ENCODE measurements around the gene STAT4.

STAT4 gene

GRCh38 chr2:191023235-191023679 is 127.5 kb downstream of the STAT4 start:
- DNase-seq: no peak
- peak overlapping the region; percentile 39 for H3K4me3 ChIP-seq (ENCODE audit: insufficient read depth, low read depth, low read length, poor library complexity, severe bottlenecking)
- H3K27ac ChIP-seq (ENCODE audit: insufficient read depth, low read length, poor library complexity, severe bottlenecking): peak overlapping the region; percentile 59
- H3K27me3 ChIP-seq (replicated peaks; ENCODE audit: control insufficient read depth, insufficient read depth, low read length, poor library complexity, severe bottlenecking): no peaks in the 10 kb centered on the region
- no peaks in the 10 kb centered on the region for H3K36me3 ChIP-seq (ENCODE audit: control insufficient read depth, insufficient read depth, low read length)
- H3K9me3 ChIP-seq (ENCODE audit: control insufficient read depth, low read length): no peaks in the 10 kb centered on the region
- H3K4me1 ChIP-seq (ENCODE audit: control insufficient read depth, insufficient read depth, low read length, poor library complexity, severe bottlenecking): peaks cover 43% of the 10 kb centered on the region

GRCh38 chr2:191020742-191021381 is 129.9 kb downstream of the STAT4 start:
- DNase-seq: no peak
- H3K27ac ChIP-seq (ENCODE audit: insufficient read depth, low read length, poor library complexity, severe bottlenecking): peak overlapping the region; percentile 77

GRCh38 chr2:191020221-191020741 is 130.5 kb downstream of the STAT4 start:
- no peaks in the 10 kb centered on the region for H3K9me3 ChIP-seq (ENCODE audit: control insufficient read depth, low read length)
- H3K36me3 ChIP-seq (ENCODE audit: control insufficient read depth, insufficient read depth, low read length): no peaks in the 10 kb centered on the region
- peak overlapping the region; percentile 67 for H3K4me3 ChIP-seq (ENCODE audit: insufficient read depth, low read depth, low read length, poor library complexity, severe bottlenecking)
- H3K27ac ChIP-seq (ENCODE audit: insufficient read depth, low read length, poor library complexity, severe bottlenecking): peak overlapping the region; percentile 77
- H3K27me3 ChIP-seq (replicated peaks; ENCODE audit: control insufficient read depth, insufficient read depth, low read length, poor library complexity, severe bottlenecking): no peaks in the 10 kb centered on the region
- peaks cover 47% of the 10 kb centered on the region for H3K4me1 ChIP-seq (ENCODE audit: control insufficient read depth, insufficient read depth, low read length, poor library complexity, severe bottlenecking)
- DNase-seq: peak; percentile 89 to 91 (median 89)

More at GRCh38 chr2:191020742-191021381, 129.9 kb downstream of the STAT4 start:
- Histone ChIP-seq H3K9me3 (ENCODE audit: control insufficient read depth, low read length) (no peaks in the 10 kb centered on the region), H3K4me3 (ENCODE audit: insufficient read depth, low read depth, low read length, poor library complexity, severe bottlenecking) (peak overlapping the region; percentile 67), H3K4me1 (ENCODE audit: control insufficient read depth, insufficient read depth, low read length, poor library complexity, severe bottlenecking) (peaks cover 43% of the 10 kb centered on the region), H3K36me3 (ENCODE audit: control insufficient read depth, insufficient read depth, low read length) (no peaks in the 10 kb centered on the region), H3K27me3 (replicated peaks; ENCODE audit: control insufficient read depth, insufficient read depth, low read length, poor library complexity, severe bottlenecking) (no peaks in the 10 kb centered on the region)

- DNase-seq: no peak
- H3K36me3 ChIP-seq (ENCODE audit: control insufficient read depth, insufficient read depth, low read length): no peaks in the 10 kb centered on the region
- no peaks in the 10 kb centered on the region for H3K27me3 ChIP-seq (replicated peaks; ENCODE audit: control insufficient read depth, insufficient read depth, low read length, poor library complexity, severe bottlenecking)
- H3K4me3 ChIP-seq (ENCODE audit: insufficient read depth, low read depth, low read length, poor library complexity, severe bottlenecking): no peak overlapping the region
- peak overlapping the region; percentile 77 for H3K27ac ChIP-seq (ENCODE audit: insufficient read depth, low read length, poor library complexity, severe bottlenecking)
- peaks cover 56% of the 10 kb centered on the region for H3K4me1 ChIP-seq (ENCODE audit: control insufficient read depth, insufficient read depth, low read length, poor library complexity, severe bottlenecking)
- H3K9me3 ChIP-seq (ENCODE audit: control insufficient read depth, low read length): no peaks in the 10 kb centered on the region
Observed at GRCh38 chr2:191019376-191019775, 131.4 kb downstream of the STAT4 start.

- peak overlapping the region; percentile 77 for H3K27ac ChIP-seq (ENCODE audit: insufficient read depth, low read length, poor library complexity, severe bottlenecking)
Observed at GRCh38 chr2:191018643-191019119, 132.1 kb downstream of the STAT4 start.

GRCh38 chr2:191018048-191018447 is 132.7 kb downstream of the STAT4 start:
- H3K4me3 ChIP-seq (ENCODE audit: insufficient read depth, low read depth, low read length, poor library complexity, severe bottlenecking): no peak overlapping the region

More at GRCh38 chr2:191018643-191019119, 132.1 kb downstream of the STAT4 start:
- Histone ChIP-seq H3K9me3 (ENCODE audit: control insufficient read depth, low read length) (no peaks in the 10 kb centered on the region), H3K4me3 (ENCODE audit: insufficient read depth, low read depth, low read length, poor library complexity, severe bottlenecking) (no peak overlapping the region), H3K36me3 (ENCODE audit: control insufficient read depth, insufficient read depth, low read length) (no peaks in the 10 kb centered on the region), H3K4me1 (ENCODE audit: control insufficient read depth, insufficient read depth, low read length, poor library complexity, severe bottlenecking) (peaks cover 56% of the 10 kb centered on the region), H3K27me3 (replicated peaks; ENCODE audit: control insufficient read depth, insufficient read depth, low read length, poor library complexity, severe bottlenecking) (no peaks in the 10 kb centered on the region)
- DNase-seq: no peak

GRCh38 chr2:191015831-191016230 is 135.0 kb downstream of the STAT4 start:
- Histone ChIP-seq H3K9me3 (ENCODE audit: control insufficient read depth, low read length) (no peaks in the 10 kb centered on the region), H3K4me3 (ENCODE audit: insufficient read depth, low read depth, low read length, poor library complexity, severe bottlenecking) (no peak overlapping the region), H3K27me3 (replicated peaks; ENCODE audit: control insufficient read depth, insufficient read depth, low read length, poor library complexity, severe bottlenecking) (no peaks in the 10 kb centered on the region), H3K4me1 (ENCODE audit: control insufficient read depth, insufficient read depth, low read length, poor library complexity, severe bottlenecking) (peaks cover 40% of the 10 kb centered on the region), H3K27ac (ENCODE audit: insufficient read depth, low read length, poor library complexity, severe bottlenecking) (peak overlapping the region; percentile 91), H3K36me3 (ENCODE audit: control insufficient read depth, insufficient read depth, low read length) (no peaks in the 10 kb centered on the region)
- no peak for DNase-seq

More at GRCh38 chr2:191018048-191018447, 132.7 kb downstream of the STAT4 start:
- no peak for DNase-seq
- no peaks in the 10 kb centered on the region for H3K27me3 ChIP-seq (replicated peaks; ENCODE audit: control insufficient read depth, insufficient read depth, low read length, poor library complexity, severe bottlenecking)
- no peaks in the 10 kb centered on the region for H3K9me3 ChIP-seq (ENCODE audit: control insufficient read depth, low read length)
- H3K36me3 ChIP-seq (ENCODE audit: control insufficient read depth, insufficient read depth, low read length): no peaks in the 10 kb centered on the region
- H3K27ac ChIP-seq (ENCODE audit: insufficient read depth, low read length, poor library complexity, severe bottlenecking): peak overlapping the region; percentile 4
- peaks cover 50% of the 10 kb centered on the region for H3K4me1 ChIP-seq (ENCODE audit: control insufficient read depth, insufficient read depth, low read length, poor library complexity, severe bottlenecking)

GRCh38 chr2:191015239-191015638 is 135.6 kb downstream of the STAT4 start:
- no peak overlapping the region for H3K4me3 ChIP-seq (ENCODE audit: insufficient read depth, low read depth, low read length, poor library complexity, severe bottlenecking)
- DNase-seq: no peak
- H3K27me3 ChIP-seq (replicated peaks; ENCODE audit: control insufficient read depth, insufficient read depth, low read length, poor library complexity, severe bottlenecking): no peaks in the 10 kb centered on the region
- no peaks in the 10 kb centered on the region for H3K9me3 ChIP-seq (ENCODE audit: control insufficient read depth, low read length)
- peaks cover under 1% of the 10 kb centered on the region for H3K36me3 ChIP-seq (ENCODE audit: control insufficient read depth, insufficient read depth, low read length)
- H3K27ac ChIP-seq (ENCODE audit: insufficient read depth, low read length, poor library complexity, severe bottlenecking): peak overlapping the region; percentile 91
- H3K4me1 ChIP-seq (ENCODE audit: control insufficient read depth, insufficient read depth, low read length, poor library complexity, severe bottlenecking): peaks cover 42% of the 10 kb centered on the region

GRCh38 chr2:191014653-191015020 is 136.2 kb downstream of the STAT4 start:
- DNase-seq: no peak
- Histone ChIP-seq H3K4me3 (ENCODE audit: insufficient read depth, low read depth, low read length, poor library complexity, severe bottlenecking) (peak overlapping the region; percentile 100), H3K9me3 (ENCODE audit: control insufficient read depth, low read length) (no peaks in the 10 kb centered on the region), H3K27me3 (replicated peaks; ENCODE audit: control insufficient read depth, insufficient read depth, low read length, poor library complexity, severe bottlenecking) (no peaks in the 10 kb centered on the region), H3K36me3 (ENCODE audit: control insufficient read depth, insufficient read depth, low read length) (peaks cover 7% of the 10 kb centered on the region), H3K27ac (ENCODE audit: insufficient read depth, low read length, poor library complexity, severe bottlenecking) (peak overlapping the region; percentile 91), H3K4me1 (ENCODE audit: control insufficient read depth, insufficient read depth, low read length, poor library complexity, severe bottlenecking) (peaks cover 42% of the 10 kb centered on the region)

GRCh38 chr2:191013932-191014652 is 136.7 kb downstream of the STAT4 start, which contains the start of gene STAT1:
TSS of gene STAT1 (minus strand) at chr2:191014171. CDS start at chr2:191010003, 4,168 bp downstream.
- DNase-seq: peak; percentile 92 to 93 (median 92)
- H3K9me3 ChIP-seq (ENCODE audit: control insufficient read depth, low read length): no peaks in the 10 kb centered on the region
- H3K4me1 ChIP-seq (ENCODE audit: control insufficient read depth, insufficient read depth, low read length, poor library complexity, severe bottlenecking): peaks cover 40% of the 10 kb centered on the region
- H3K27ac ChIP-seq (ENCODE audit: insufficient read depth, low read length, poor library complexity, severe bottlenecking): peak within 1 kb of the TSS; percentile 91
- no peaks in the 10 kb centered on the region for H3K27me3 ChIP-seq (replicated peaks; ENCODE audit: control insufficient read depth, insufficient read depth, low read length, poor library complexity, severe bottlenecking)
- peak within 1 kb of the TSS; percentile 100 for H3K4me3 ChIP-seq (ENCODE audit: insufficient read depth, low read depth, low read length, poor library complexity, severe bottlenecking)
- peaks cover 9% of the 10 kb centered on the region for H3K36me3 ChIP-seq (ENCODE audit: control insufficient read depth, insufficient read depth, low read length)
